Inferior parietal cortex (tissue), 1 donor: ENCODE results near the gene UTP25.

Experiments
- DNase-seq: peaks from one replicate; pipeline ENCODE4 v3.0.0-alpha.2; 2016; ENCODE audit errors: extremely low spot score

Gene UTP25

GRCh38 chr1:209839875-209840546 lies 12.2 kb downstream of the UTP25 start:
- no peak for DNase-seq

GRCh38 chr1:209840611-209841010 lies 12.8 kb downstream of the UTP25 start:
- DNase-seq, result no peak

- no peak for DNase-seq
These were observed 17.1 kb downstream of the UTP25 start for GRCh38 chr1:209844695-209845407.

- DNase-seq, result no peak
These were observed 17.6 kb downstream of the UTP25 start for GRCh38 chr1:209845408-209845725.

GRCh38 chr1:209849388-209849787 lies 21.6 kb downstream of the UTP25 start:
- no peak for DNase-seq

GRCh38 chr1:209850342-209850979 lies 22.7 kb downstream of the UTP25 start:
- DNase-seq, result peak; percentile 88

GRCh38 chr1:209853676-209854075 lies 25.9 kb downstream of the UTP25 start:
- DNase-seq, result no peak

GRCh38 chr1:209854196-209854595 lies 26.4 kb downstream of the UTP25 start:
- peak; percentile 71 for DNase-seq

GRCh38 chr1:209855006-209855405 lies 27.2 kb downstream of the UTP25 start:
- no peak for DNase-seq

- no peak for DNase-seq
These were observed 27.9 kb downstream of the UTP25 start for GRCh38 chr1:209855623-209856022.

- DNase-seq, result no peak
These were observed 30.9 kb downstream of the UTP25 start for GRCh38 chr1:209858561-209859103.

GRCh38 chr1:209860293-209860881 lies 32.6 kb downstream of the UTP25 start:
- DNase-seq, result peak; percentile 92

GRCh38 chr1:209861242-209861641 lies 33.5 kb downstream of the UTP25 start:
- DNase-seq, result no peak

GRCh38 chr1:209862391-209863356 lies 34.9 kb downstream of the UTP25 start:
- DNase-seq, result no peak

- no peak for DNase-seq
These were observed 36.2 kb downstream of the UTP25 start for GRCh38 chr1:209863766-209864485.

GRCh38 chr1:209866201-209866600 lies 38.4 kb downstream of the UTP25 start:
- no peak for DNase-seq

GRCh38 chr1:209869291-209870149 lies 41.7 kb downstream of the UTP25 start:
- no peak for DNase-seq

GRCh38 chr1:209870151-209870831 lies 42.5 kb downstream of the UTP25 start:
- no peak for DNase-seq

- no peak for DNase-seq
These were observed 43.2 kb downstream of the UTP25 start for GRCh38 chr1:209871006-209871405.
